ENCODE results near the gene ROM1.
"Not testable (repeated sequence)": the region's sequence is repeated elsewhere in the genome, so short reads cannot be mapped to it uniquely, and the experiment has no call there.

The ROM1 gene

DNA sequence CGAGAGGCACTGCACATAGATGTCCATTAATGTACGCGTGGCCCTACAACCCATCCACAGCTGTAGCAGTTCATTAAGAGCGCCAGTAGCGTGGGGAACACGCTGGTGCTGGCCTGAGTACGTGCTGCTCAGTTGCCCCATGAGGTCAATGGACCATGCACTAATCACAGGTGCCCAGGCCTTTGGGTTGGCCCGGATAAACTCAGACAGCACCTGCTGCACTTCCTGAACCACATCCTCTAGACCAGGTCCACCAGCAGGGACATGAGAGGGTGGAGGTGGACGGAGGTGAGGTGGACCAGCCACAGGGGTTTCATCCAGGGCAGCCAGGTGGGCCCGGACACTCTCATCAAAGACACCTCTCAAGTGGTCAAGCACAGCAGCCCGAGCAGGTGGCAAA lies 36.4 kb downstream of the ROM1 start:
- no peak for DNase-seq (ENCODE audit: low read depth)

DNA sequence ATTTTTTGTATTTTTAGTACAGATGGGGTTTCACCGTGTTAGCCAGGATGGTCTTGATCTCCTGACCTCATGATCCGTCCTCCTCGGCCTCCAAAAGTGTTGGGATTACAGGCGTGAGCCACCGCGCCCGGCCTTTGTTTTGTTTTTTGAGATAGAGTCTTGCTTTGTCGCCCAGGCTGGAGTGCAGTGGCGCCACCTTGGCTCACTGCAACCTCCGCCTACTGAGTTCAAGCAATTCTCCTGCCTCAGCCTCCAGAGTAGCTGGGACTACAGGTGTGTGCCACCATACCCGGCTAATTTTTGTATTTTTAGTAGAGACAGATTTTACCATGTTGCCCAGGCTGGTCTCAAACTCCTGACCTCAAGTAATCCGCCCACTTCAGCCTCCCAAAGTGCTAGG lies 37.2 kb downstream of the ROM1 start:
- not testable (repeated sequence) for DNase-seq (ENCODE audit: low read depth)

GRCh38 chr11:62652161-62653006 lies 39.3 kb downstream of the ROM1 start:
- DNase-seq (ENCODE audit: low read depth): no peak

GRCh38 chr11:62654297-62654696 lies 41.2 kb downstream of the ROM1 start:
- DNase-seq (ENCODE audit: low read depth): no peak

DNA sequence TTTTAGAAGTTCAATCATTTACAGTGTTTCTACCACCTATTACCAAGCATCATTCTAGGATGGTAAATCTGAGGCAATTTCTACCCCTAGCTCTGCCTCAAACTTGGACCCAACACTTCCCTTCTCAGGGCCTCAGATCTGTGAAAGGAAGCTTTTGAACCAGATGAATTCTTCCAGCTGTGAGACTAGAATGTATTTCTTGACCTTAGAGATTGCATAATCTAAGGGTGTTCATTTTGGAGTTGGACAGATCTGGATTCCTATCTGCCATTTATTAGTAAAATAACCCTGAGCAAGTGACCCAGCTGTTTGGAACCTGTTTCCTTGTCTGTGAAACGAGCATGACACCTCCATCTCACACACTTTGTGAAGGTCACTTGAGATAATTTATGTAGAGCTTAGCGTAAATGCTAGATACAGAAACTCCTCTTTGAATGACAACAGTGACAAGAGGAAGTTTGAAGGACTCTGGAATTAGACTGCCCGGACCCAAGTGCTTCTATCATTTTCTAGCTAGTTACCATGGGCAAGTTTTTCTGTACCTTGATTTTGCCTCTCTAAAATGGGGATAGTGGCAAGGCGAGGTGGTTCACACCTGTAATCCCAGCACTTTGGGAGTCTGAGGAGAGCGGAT lies 43.9 kb downstream of the ROM1 start:
- no peak for DNase-seq (ENCODE audit: low read depth)

- no peak for DNase-seq (ENCODE audit: low read depth)
Observed at GRCh38 chr11:62664405-62665074, 51.5 kb downstream of the ROM1 start.

Measured in activated T-cell treated with anti-CD3 and anti-CD28 coated beads for 48 hours (primary cell).